Parathyroid adenoma (tissue), 2 donors: ENCODE measurements around the gene RSBN1L.

Experiments
- H2AFZ ChIP-seq: fragments of 300-600 bp; sonication (generic); one replicate; pipeline ENCODE4 v1.7.0; 2017; ENCODE audit warnings: antibody characterized with exemption, mild to moderate bottlenecking
- H3K27ac ChIP-seq: fragments of 300-600 bp; sonication (generic); one replicate; pipeline ENCODE4 v1.7.0; 2017
- H3K27me3 ChIP-seq: fragments of 300-600 bp; sonication (generic); one replicate; pipeline ENCODE4 v1.7.0; 2017; ENCODE audit warnings: low read length; ENCODE audit not compliant: control insufficient read depth, insufficient read depth
- H3K36me3 ChIP-seq: fragments of 300-600 bp; sonication (generic); one replicate; pipeline ENCODE4 v1.7.0; 2017; ENCODE audit warnings: low read length; ENCODE audit not compliant: control insufficient read depth, insufficient read depth
- H3K4me1 ChIP-seq: fragments of 300-600 bp; sonication (generic); one replicate; pipeline ENCODE4 v1.7.0; 2017; ENCODE audit warnings: control low read depth
- H3K4me2 ChIP-seq: fragments of 300-600 bp; sonication (generic); one replicate; pipeline ENCODE4 v1.7.0; 2017; ENCODE audit warnings: low read length
- H3K4me3 ChIP-seq: fragments of 300-600 bp; sonication (generic); one replicate; pipeline ENCODE4 v1.7.0; 2017; ENCODE audit warnings: low read depth, low read length
- H3K79me2 ChIP-seq: fragments of 300-600 bp; sonication (generic); one replicate; pipeline ENCODE4 v1.7.0; 2017; ENCODE audit warnings: control low read depth
- H3K9ac ChIP-seq: fragments of 300-600 bp; sonication (generic); one replicate; pipeline ENCODE4 v1.7.0; 2017; ENCODE audit warnings: mild to moderate bottlenecking
- H3K9me3 ChIP-seq: fragments of 300-600 bp; sonication (generic); one replicate; pipeline ENCODE4 v1.7.0; 2017; ENCODE audit warnings: low read length; ENCODE audit not compliant: control insufficient read depth
- TF ChIP-seq, protein P1 (sequence below): fragments of 300-600 bp; sonication (generic); IDR thresholded peaks from one replicate; pipeline ENCODE4 v1.7.0; 2017; ENCODE audit warnings: antibody characterized with exemption, mild to moderate bottlenecking
- donor health status: primary hyperparathyroidism.

RSBN1L gene

DNA sequence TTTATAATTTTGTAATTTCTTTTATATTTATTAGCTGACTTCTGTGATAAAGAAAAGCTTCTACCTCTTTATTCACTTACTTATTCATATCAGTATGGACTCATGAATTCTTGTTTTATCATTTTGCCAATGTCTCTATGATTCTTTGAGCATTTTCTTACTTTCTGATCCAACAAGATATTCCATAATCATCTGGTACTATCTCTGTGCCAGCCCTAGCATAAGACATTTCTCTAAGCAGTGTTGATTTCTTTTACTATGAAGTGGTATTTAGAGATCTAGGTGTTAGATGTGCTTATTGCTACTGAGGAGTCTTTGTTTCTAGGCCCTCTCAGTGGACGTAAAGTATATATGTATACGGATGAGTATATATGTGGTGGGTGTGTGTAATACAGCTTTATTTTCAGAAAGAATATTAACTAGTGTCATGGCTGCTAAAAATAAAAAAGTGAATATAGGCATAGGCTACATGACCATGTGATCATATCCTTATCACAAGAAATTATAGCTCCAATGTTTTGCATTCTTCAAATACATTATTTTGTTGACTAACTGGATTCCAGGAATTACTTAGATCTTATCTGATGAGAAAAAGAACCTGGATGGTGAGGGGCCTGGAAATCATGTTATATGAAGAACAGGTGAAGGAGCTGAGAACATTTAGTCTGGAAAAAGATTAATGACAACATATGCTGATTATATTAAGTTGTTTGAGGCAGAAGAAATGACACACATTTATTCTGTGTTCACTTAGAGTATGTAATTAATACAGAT lies 115.4 kb downstream of the RSBN1L start:
- H3K9me3 ChIP-seq = peaks cover 6% of the 10 kb centered on the region
- no peak overlapping the region for H3K27ac ChIP-seq
- TF ChIP-seq, protein P1, sequence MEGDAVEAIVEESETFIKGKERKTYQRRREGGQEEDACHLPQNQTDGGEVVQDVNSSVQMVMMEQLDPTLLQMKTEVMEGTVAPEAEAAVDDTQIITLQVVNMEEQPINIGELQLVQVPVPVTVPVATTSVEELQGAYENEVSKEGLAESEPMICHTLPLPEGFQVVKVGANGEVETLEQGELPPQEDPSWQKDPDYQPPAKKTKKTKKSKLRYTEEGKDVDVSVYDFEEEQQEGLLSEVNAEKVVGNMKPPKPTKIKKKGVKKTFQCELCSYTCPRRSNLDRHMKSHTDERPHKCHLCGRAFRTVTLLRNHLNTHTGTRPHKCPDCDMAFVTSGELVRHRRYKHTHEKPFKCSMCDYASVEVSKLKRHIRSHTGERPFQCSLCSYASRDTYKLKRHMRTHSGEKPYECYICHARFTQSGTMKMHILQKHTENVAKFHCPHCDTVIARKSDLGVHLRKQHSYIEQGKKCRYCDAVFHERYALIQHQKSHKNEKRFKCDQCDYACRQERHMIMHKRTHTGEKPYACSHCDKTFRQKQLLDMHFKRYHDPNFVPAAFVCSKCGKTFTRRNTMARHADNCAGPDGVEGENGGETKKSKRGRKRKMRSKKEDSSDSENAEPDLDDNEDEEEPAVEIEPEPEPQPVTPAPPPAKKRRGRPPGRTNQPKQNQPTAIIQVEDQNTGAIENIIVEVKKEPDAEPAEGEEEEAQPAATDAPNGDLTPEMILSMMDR = no peak
- H3K27me3 ChIP-seq = no peaks in the 10 kb centered on the region
- H2AFZ ChIP-seq = no peak overlapping the region
- H3K36me3 ChIP-seq = no peaks in the 10 kb centered on the region
- H3K4me1 ChIP-seq = peaks cover 5% of the 10 kb centered on the region
- H3K4me2 ChIP-seq = no peak overlapping the region
- no peak overlapping the region for H3K9ac ChIP-seq
- H3K79me2 ChIP-seq = peaks cover 33% of the 10 kb centered on the region
- no peak overlapping the region for H3K4me3 ChIP-seq

DNA sequence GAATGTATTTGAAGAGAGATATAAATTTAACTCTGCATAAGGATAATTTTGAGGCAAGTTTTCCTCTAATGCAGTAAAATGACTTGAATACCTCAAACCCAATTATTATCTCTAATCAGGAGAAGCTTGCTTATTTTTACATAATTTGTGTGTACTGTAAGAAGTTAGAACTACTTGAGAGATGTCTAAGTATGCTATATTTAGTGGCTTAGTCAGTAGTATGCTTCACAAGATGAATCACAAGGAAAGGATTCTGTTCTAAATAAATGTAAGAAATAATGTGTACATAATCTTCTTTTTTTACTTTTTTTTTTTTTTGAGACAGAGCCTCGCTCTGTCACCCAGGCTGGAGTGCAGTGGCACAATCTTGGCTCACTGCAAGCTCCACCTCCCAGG lies 116.0 kb downstream of the RSBN1L start:
- no peak overlapping the region for H3K4me2 ChIP-seq
- no peak overlapping the region for H3K9ac ChIP-seq
- H3K36me3 ChIP-seq = no peaks in the 10 kb centered on the region
- peaks cover 3% of the 10 kb centered on the region for H3K9me3 ChIP-seq
- no peak overlapping the region for H3K4me3 ChIP-seq
- H2AFZ ChIP-seq = no peak overlapping the region
- no peak overlapping the region for H3K27ac ChIP-seq
- TF ChIP-seq, protein P1 = no peak
- no peaks in the 10 kb centered on the region for H3K27me3 ChIP-seq
- H3K4me1 ChIP-seq = peaks cover 5% of the 10 kb centered on the region
- H3K79me2 ChIP-seq = peaks cover 33% of the 10 kb centered on the region

DNA sequence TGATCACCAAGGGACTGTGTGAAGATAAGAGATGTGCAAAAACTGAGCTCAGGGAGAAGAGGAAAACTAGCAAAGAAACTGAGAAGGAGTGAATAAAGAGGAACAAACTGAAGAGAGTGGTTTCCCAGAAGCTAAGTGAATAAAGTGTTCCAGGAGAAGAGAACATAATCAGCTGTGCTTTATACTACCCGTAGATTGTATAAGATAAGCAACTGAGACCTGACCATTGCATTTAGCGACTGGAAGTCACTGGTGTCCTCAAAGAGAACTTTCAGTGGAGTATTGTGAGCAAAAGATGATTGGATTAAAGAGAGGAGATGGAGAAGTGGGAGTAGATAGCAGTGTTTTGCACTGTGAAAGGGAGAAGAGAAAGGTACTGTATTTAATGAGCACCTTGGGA lies 116.9 kb downstream of the RSBN1L start:
- no peak overlapping the region for H3K27ac ChIP-seq
- TF ChIP-seq, protein P1 = no peak
- no peak overlapping the region for H2AFZ ChIP-seq
- H3K79me2 ChIP-seq = peaks cover 26% of the 10 kb centered on the region
- no peak overlapping the region for H3K9ac ChIP-seq
- H3K36me3 ChIP-seq = no peaks in the 10 kb centered on the region
- H3K4me1 ChIP-seq = peaks cover 5% of the 10 kb centered on the region
- H3K9me3 ChIP-seq = no peaks in the 10 kb centered on the region
- H3K27me3 ChIP-seq = no peaks in the 10 kb centered on the region
- no peak overlapping the region for H3K4me3 ChIP-seq
- H3K4me2 ChIP-seq = no peak overlapping the region

DNA sequence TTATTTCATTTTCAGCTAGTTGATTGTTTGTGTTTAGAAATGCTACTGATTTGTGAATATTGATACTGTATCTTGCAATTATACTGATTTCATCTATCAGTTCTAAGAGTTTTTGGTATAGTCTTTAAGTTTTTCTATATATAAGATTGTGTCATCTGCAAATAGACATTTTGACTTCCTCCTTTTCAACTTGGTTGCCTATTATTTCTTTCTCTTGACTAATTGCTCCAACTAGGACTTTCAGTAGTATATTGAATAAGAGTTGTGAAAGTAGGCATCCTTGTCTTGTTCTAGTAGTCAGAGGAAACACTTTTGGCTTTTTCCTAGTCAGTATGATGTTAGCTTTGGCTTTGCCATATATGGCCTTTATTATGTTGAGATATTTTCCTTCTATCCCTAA lies 122.8 kb downstream of the RSBN1L start:
- H3K4me2 ChIP-seq = no peak overlapping the region
- no peak overlapping the region for H3K9ac ChIP-seq
- H3K79me2 ChIP-seq = peaks cover 28% of the 10 kb centered on the region
- H3K4me1 ChIP-seq = no peaks in the 10 kb centered on the region
- H2AFZ ChIP-seq = no peak overlapping the region
- H3K27me3 ChIP-seq = no peaks in the 10 kb centered on the region
- TF ChIP-seq, protein P1 = no peak
- H3K27ac ChIP-seq = no peak overlapping the region
- peaks cover 3% of the 10 kb centered on the region for H3K36me3 ChIP-seq
- no peak overlapping the region for H3K4me3 ChIP-seq
- H3K9me3 ChIP-seq = no peaks in the 10 kb centered on the region

DNA sequence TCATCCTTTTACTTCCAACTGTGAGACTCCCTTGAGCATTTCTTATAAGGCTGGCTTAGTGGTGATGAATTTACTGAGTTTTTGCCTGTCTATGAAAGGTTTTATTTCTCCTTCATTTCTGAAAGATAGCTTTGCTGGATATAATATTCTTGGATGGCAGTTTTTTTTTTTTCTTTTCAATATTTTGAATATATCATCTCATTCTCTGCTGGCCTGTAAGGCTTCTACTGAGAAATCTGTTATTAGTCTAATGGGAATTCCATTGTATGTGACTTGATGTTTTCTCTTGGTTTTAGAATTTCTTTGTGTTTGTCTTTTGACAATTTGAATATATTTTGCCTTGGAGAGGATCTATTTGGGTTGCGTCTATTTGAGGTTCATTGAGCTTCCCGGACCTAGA lies 124.7 kb downstream of the RSBN1L start:
- TF ChIP-seq, protein P1 = no peak
- Histone ChIP-seq H3K36me3 (peaks cover 3% of the 10 kb centered on the region), H3K27ac (no peak overlapping the region), H3K9me3 (no peaks in the 10 kb centered on the region), H2AFZ (no peak overlapping the region), H3K9ac (no peak overlapping the region), H3K4me2 (no peak overlapping the region), H3K79me2 (peaks cover 28% of the 10 kb centered on the region), H3K4me3 (no peak overlapping the region), H3K27me3 (no peaks in the 10 kb centered on the region), H3K4me1 (no peaks in the 10 kb centered on the region)
